GM12891 (cell line): ENCODE measurements around the gene ACSS2.

ENCODE experiments used
- PAX5 ChIP-seq: IDR thresholded peaks from 2 replicates; pipeline ENCODE4 v1.6.1; 2011; ENCODE audit warnings: low read length, moderate library complexity, mild to moderate bottlenecking; ENCODE audit not compliant: insufficient read depth, severe bottlenecking
- POLR2A ChIP-seq: IDR thresholded peaks from 2 replicates; pipeline ENCODE4 v1.6.1; 2011; ENCODE audit warnings: low read depth, low read length, control low read depth
- POLR2AphosphoS5 ChIP-seq: IDR thresholded peaks from 2 replicates; pipeline ENCODE4 v1.6.1; 2011; ENCODE audit warnings: low read depth, low read length, control low read depth
- SPI1 ChIP-seq: IDR thresholded peaks from 2 replicates; pipeline ENCODE4 v1.6.1; 2011; ENCODE audit warnings: low read depth, low read length, control low read depth
- TAF1 ChIP-seq: IDR thresholded peaks from 2 replicates; pipeline ENCODE4 v1.6.1; 2011; ENCODE audit warnings: low read depth, low read length, control low read depth

GRCh38 chr20:34871320-34871926, 5.0 kb upstream of the ACSS2 start:
- TF ChIP-seq POLR2A (no peak), POLR2AphosphoS5 (no peak), TAF1 (no peak), SPI1 (no peak), PAX5 (no peak)
